DMS 273 treated with DMSO at 0.1 percent for 48 hours (cell line): ENCODE data around the gene RBM33.

Experiments used
- DNase-seq: peaks from one replicate; lab custom pipeline; 2025; lab: John Stamatoyannopoulos, UW

RBM33 gene

GRCh38 chr7:155774947-155775346 is 130.5 kb downstream of the RBM33 start:
- DNase-seq: no peak

- no peak for DNase-seq
These were observed 131.2 kb downstream of the RBM33 start for GRCh38 chr7:155775691-155776090.

GRCh38 chr7:155776606-155777005 is 132.1 kb downstream of the RBM33 start:
- DNase-seq: no peak

GRCh38 chr7:155778349-155778748 is 133.9 kb downstream of the RBM33 start:
- DNase-seq: no peak

- no peak for DNase-seq
These were observed 136.4 kb downstream of the RBM33 start for GRCh38 chr7:155780884-155781283.

- DNase-seq: no peak
These were observed 137.0 kb downstream of the RBM33 start for GRCh38 chr7:155781433-155781832.

- DNase-seq: no peak
These were observed 138.0 kb downstream of the RBM33 start for GRCh38 chr7:155782466-155782865.

GRCh38 chr7:155785536-155785935 is 141.1 kb downstream of the RBM33 start:
- no peak for DNase-seq

GRCh38 chr7:155786491-155786890 is 142.0 kb downstream of the RBM33 start:
- DNase-seq: no peak

- no peak for DNase-seq
These were observed 142.8 kb downstream of the RBM33 start for GRCh38 chr7:155787171-155787851.

- no peak for DNase-seq
These were observed 144.1 kb downstream of the RBM33 start for GRCh38 chr7:155788616-155789000.

GRCh38 chr7:155789001-155789725 is 144.7 kb downstream of the RBM33 start:
- no peak for DNase-seq

- DNase-seq: no peak
These were observed 146.2 kb downstream of the RBM33 start for GRCh38 chr7:155790666-155791065.

GRCh38 chr7:155791214-155791737 is 146.8 kb downstream of the RBM33 start:
- DNase-seq: no peak

GRCh38 chr7:155791836-155792235 is 147.4 kb downstream of the RBM33 start:
- DNase-seq: no peak

GRCh38 chr7:155792315-155792960 is 148.0 kb downstream of the RBM33 start:
- no peak for DNase-seq

- no peak for DNase-seq
These were observed 148.6 kb downstream of the RBM33 start for GRCh38 chr7:155792999-155793560.

GRCh38 chr7:155793720-155794119 is 149.3 kb downstream of the RBM33 start:
- DNase-seq: no peak

GRCh38 chr7:155794196-155794595 is 149.7 kb downstream of the RBM33 start:
- no peak for DNase-seq

- no peak for DNase-seq
These were observed 150.9 kb downstream of the RBM33 start for GRCh38 chr7:155795401-155795800.

GRCh38 chr7:155795951-155796350 is 151.5 kb downstream of the RBM33 start:
- no peak for DNase-seq

- DNase-seq: no peak
These were observed 152.2 kb downstream of the RBM33 start for GRCh38 chr7:155796381-155797261.
